Stimulated activated CD8-positive, alpha-beta memory T cell treated with anti-CD3 and anti-CD28 coated beads, Interleukin-4, amount 100 ng/mL, for 24 hours (primary cell): ENCODE measurements around the gene ABCF2.
A peak's percentile ranks its signal among the peaks of the same experiment; 100 is the strongest.

Source experiments
- DNase-seq: peaks from one replicate; pipeline ENCODE4 v3.0.0-alpha.2; 2020; ENCODE audit warnings: low read depth

ABCF2 gene

DNA sequence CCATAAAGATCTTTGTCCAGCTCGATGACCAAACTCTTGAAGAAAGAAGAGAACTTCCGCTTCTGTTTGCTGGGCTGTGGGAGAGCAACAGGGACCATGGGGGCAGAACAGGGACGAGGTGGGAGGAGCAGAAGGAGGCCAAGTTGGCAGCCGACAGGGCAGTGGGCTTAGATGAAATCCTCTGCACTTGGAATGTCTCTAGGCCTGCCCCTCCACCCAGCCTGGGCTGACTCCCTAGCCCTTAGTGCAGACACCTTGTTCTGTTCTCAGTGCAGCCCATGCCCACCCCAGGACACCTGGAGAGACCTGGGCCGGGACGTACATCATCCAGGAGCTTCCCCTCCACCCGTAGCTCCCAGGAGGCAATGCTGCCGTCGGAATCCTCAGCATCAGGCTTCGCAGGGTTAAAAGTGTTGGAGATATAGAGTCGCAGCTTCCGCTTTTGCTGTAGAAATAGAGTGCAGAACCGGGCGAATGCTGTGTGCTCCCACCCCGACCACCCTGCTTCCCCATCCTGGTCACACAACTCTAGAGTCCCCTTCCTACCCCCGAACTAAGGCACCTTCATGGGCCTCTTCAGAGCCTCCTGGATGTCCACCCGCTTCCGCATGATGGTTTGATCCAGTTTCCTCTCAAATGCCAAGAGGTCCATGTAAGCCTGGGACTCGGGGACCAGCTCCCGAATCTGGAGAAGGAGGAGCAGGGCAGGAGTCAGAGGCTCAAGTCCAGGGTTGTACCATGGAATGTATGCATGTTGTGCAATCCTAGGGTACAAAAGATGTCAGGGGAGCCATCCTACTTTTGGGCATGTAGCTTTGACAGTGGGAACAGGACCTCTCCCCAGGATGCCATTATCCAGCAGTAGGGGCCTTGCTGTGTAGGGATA lies 15.4 kb upstream of the ABCF2 start:
- DNase-seq, result no peak

DNA sequence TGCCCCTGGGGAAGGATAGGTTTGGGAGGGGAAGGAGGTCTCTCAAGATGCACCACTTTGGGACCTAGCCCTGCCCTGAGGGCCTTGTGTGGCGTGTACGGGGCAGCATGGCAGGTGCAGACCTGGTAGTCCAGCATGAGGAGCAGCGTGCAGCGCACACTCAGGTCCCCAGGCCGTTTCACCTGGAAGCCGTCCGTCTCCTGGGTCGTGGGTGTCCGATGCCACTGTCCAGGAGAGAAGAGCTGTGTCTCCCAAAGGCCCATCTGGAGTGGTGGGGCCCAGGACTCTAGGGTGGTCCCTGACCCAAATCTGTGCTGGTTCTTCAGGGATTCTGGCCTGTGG lies 14.7 kb upstream of the ABCF2 start:
- DNase-seq, result no peak

DNA sequence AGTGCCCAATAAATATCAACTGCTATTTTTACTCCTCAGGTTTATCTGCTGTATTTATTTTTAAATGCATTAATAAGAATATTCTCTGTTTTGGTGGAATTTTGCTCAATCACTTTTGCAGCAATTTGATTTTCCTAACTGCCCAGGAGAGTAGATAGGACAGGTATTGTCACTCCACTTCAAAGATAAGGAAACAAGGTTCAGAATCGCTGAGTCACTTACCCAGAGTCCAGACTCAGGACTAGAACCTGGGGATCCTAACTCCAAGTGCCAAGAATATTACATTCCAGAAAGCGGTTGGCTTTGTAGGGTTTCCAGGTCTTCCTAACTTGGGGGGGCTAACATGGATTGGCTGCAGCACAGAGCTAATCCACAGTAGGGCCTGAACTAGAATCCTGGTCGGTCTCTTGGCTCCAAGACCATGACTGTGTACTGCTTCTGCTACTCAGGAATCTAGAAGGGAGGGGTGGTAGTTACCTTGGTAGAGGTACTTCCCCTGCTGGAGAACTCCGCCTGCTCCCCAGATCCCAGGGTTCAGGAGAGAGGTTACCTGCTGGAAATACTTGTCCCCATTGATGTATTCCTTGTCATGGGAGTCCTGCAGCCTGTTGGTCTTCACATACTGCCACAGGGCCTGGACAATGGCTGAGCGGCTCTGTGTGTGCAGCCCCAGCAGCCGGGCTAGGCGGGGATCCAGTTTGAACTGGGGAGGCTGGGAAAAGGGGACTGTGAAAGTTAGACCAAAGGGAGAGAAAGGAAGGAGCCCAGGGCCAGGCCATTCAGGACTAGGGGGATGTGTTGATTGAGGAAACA lies 14.1 kb upstream of the ABCF2 start:
- no peak for DNase-seq

DNA sequence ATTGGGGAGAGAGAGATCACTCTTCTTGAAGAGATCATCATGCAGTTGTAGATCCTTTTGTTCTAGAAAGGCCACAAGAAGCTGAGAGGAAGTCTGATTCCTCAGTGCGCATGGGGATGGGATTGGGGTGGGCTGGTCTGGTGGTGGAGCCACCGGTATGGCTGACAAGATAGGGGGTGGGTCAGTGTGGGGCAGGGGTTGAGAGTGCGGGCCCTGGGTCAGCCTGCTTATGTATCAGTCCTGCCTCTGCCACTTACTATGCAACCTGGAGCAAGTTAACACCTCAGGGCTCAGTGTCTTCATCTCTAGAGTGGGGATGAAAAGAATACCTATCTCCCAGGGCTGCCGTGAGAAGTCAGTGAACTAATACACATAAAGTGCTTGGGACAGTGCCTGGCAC lies 13.5 kb upstream of the ABCF2 start:
- no peak for DNase-seq

DNA sequence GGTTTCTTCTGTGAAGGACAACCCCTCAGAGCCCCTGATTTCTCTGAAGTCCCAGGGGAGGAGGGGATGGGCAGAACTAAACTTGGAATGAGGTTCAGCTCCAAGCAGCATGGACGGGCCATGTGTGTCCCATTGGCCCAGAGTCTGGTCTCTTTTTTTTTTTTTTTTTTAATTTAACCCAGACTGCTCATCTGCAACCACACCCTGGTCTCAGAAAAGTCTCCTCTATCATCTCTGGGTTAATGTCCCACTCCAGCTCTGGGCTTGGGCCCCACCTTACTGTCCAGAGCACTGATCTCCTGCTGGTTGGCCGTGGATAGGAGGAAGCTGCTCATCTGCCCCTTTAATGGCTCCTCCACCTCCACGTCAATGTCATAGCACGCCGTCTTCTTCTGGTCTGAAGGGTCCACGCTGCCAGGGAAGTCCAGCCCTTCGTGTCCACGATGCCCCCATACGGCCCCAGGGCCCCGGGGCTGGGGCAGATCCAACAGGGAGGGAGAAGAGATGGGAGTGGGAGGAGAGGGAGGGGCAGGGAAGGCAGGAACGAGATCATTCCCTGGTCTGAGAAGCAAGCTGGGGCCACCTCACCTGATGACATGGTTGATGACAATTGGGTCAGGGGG lies 12.9 kb upstream of the ABCF2 start:
- no peak for DNase-seq

DNA sequence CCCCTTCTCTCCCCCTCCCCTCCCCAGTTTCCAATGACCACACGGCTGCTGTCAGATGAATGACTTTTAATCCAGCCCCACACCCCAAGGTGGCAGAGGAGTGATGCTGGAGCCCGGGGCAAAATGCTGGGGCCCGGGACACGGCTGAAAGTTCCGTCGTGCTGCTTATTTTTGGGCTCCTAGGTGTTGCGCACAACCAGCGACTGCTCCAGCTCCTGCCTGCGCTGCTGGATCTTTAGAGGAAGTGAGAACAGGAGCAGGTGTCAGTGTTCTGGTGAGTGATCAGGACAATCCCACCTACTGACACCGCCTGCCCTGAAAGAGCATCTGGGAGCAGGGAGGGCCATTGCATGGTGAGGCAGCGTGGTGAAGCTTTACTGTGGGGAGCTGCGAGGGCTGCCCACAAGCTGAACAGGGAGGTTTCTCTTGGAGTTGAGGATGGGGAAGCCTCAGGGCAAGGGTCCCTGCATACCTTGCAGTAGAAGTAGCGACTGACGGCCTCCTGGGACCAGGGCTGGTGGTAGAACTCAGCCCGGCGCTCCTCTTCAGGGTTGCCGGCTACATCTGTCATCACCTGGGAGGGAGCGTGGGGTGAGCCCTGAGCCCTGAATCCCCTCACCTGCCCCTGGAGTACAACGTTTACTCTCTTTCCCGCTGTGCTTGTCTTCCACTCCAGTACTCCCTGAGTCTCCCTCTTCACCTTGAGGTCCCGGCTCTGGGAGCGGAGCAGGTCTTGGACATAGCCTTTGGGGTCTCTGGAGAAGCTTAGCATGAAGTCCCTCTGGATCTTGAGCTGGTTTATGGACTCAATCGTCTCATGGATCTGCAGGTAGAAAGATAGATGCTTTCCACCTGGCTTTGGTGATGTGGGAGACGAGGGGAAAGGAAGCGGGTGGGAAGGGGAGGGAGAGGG lies 12.2 kb upstream of the ABCF2 start:
- no peak for DNase-seq

DNA sequence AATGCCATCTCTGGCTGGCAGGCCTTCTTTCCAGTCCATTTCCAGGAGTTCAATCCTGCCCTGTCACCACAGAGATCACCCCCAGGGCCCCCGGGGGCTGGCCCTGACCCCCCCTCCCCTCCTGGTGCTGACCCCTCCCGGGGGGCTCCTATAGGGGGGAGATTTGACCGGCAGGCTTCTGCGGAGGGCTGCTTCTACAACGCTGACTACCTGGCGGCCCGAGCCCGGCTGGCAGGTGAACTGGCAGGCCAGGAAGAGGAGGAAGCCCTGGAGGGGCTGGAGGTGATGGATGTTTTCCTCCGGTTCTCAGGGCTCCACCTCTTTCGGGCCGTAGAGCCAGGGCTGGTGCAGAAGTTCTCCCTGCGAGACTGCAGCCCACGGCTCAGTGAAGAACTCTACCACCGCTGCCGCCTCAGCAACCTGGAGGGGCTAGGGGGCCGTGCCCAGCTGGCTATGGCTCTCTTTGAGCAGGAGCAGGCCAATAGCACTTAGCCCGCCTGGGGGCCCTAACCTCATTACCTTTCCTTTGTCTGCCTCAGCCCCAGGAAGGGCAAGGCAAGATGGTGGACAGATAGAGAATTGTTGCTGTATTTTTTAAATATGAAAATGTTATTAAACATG lies 11.3 kb upstream of the ABCF2 start:
- no peak for DNase-seq

DNA sequence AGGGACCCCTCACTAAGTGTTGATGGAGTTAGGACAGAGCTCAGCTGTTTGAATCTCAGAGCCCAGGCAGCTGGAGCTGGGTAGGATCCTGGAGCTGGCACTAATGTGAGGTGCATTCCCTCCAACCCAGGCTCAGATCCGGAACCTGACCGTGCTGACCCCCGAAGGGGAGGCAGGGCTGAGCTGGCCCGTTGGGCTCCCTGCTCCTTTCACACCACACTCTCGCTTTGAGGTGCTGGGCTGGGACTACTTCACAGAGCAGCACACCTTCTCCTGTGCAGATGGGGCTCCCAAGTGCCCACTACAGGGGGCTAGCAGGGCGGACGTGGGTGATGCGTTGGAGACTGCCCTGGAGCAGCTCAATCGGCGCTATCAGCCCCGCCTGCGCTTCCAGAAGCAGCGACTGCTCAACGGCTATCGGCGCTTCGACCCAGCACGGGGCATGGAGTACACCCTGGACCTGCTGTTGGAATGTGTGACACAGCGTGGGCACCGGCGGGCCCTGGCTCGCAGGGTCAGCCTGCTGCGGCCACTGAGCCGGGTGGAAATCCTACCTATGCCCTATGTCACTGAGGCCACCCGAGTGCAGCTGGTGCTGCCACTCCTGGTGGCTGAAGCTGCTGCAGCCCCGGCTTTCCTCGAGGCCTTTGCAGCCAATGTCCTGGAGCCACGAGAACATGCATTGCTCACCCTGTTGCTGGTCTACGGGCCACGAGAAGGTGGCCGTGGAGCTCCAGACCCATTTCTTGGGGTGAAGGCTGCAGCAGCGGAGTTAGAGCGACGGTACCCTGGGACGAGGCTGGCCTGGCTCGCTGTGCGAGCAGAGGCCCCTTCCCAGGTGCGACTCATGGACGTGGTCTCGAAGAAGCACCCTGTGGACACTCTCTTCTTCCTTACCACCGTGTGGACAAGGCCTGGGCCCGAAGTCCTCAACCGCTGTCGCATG lies 10.5 kb upstream of the ABCF2 start:
- no peak for DNase-seq

DNA sequence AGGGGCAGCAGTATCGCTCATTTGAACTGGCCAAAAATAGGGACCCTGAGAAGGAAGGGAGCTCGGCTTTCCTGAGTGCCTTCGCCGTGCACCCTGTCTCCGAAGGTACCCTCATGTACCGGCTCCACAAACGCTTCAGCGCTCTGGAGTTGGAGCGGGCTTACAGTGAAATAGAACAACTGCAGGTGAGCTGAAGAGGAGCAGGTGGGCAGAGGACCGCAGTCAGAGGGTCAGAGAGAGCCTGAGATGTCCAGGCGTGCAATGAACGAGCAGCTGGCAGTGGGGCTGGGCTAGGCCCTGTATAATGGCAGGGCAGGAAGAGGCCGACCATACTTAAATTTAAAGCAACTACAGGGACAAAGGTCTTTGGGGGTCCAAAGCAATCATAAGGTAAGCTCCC lies 9.4 kb upstream of the ABCF2 start:
- DNase-seq, result no peak

DNA sequence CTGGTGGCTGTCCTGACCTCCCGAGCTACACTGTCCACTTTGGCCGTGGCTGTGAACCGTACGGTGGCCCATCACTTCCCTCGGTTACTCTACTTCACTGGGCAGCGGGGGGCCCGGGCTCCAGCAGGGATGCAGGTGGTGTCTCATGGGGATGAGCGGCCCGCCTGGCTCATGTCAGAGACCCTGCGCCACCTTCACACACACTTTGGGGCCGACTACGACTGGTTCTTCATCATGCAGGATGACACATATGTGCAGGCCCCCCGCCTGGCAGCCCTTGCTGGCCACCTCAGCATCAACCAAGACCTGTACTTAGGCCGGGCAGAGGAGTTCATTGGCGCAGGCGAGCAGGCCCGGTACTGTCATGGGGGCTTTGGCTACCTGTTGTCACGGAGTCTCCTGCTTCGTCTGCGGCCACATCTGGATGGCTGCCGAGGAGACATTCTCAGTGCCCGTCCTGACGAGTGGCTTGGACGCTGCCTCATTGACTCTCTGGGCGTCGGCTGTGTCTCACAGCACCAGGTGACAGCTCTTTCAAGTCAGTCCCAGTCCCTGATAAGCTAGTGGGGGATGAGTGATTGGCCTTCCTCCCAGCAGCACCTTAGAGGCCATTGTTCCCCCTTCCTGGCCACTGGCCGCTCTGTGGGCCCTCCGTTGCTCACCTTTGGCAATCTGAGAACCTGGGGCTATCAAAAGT lies 8.2 kb upstream of the ABCF2 start:
- DNase-seq, result no peak

DNA sequence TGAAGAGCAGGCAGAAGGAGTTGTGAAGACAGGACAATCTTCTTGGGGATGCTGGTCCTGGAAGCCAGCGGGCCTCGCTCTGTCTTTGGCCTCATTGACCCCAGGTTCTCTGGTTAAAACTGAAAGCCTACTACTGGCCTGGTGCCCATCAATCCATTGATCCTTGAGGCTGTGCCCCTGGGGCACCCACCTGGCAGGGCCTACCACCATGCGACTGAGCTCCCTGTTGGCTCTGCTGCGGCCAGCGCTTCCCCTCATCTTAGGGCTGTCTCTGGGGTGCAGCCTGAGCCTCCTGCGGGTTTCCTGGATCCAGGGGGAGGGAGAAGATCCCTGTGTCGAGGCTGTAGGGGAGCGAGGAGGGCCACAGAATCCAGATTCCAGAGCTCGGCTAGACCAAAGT lies 6.8 kb upstream of the ABCF2 start:
- no peak for DNase-seq

DNA sequence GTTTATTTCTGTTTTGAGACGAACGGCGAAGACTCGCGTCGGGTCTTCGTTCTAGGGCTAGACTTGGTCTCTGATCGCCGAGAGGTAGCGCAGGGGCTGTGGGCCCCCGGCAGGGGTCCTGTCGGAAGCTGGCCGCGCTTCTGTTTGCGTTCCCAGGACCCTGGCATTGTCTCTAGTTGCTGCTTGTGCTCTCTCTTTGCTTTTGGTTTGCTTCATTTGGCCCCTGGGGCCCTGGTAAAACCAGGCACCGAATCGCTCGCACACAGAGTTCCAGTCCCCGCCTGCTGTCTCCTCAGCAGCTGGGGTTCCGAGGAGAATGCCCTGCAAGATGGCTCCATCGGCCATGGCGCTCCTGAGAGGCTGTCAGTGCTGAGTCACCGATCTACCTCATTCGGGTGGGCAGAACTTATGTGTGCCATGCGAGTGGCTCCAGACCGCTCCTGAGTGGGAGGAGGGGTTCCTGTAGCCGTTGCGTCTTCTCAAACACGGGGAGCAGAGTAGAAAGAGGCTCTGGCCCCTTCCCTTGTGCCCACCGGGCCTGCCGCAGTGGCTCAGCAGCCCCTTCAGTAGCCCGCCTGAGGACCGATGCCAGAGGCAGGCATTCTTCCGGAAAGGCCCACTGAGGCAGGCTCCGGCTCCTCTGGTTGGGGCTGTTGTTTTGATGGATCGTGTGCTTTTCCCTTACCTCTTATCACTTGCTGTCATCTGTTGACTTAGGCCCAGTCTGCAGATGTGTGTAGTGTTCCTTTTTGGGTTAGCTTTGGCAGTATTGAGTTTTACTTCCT lies 6.1 kb upstream of the ABCF2 start:
- peak; percentile 64 for DNase-seq

DNA sequence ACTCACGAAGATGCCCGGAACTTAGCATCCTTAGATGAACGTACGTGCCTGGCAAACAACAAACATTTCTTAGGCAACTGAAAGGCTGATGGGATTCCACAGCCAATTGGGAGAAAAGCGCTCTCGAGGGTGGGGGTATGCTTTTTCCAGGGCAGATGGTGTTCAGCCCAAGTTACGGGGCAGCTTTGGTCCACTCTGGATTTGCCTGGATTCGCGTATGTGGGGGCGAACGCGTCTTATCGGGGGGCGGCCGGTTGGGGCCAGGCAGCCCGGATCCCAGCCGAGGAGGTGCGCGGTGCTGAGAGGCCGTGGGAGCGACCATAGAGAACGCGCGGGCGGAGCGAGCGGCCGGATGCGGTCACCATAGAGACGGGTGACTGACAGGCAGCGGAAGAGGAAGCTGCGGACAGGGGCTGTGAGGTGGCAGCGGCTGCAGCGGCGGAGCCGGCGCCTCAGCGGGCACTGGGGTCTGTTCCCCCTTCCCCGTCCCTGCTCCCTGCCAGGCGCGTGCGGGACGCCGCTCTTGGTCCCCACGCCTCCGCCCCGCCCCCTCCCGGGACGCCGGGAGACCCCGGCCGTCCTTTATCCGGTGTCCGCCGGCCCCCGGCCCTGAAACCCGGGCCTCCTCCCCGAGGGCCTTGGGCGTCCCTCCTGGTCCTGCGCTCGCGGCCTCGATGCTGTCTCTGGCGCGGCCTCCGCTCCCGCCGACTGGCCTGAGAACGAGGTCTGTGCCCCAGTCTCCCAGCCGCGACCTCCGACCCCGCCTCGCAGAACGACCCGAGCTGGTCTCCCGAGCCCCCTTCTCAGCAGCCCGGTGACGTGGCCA lies 5.3 kb upstream of the ABCF2 start, which contains the start of gene CHPF2:
Gene CHPF2, plus strand, starts transcription at position 393 of the 826 bp plus-strand sequence. CDS start 1,529 bp downstream, outside the sequence.
- DNase-seq, result peak; percentile 88

DNA sequence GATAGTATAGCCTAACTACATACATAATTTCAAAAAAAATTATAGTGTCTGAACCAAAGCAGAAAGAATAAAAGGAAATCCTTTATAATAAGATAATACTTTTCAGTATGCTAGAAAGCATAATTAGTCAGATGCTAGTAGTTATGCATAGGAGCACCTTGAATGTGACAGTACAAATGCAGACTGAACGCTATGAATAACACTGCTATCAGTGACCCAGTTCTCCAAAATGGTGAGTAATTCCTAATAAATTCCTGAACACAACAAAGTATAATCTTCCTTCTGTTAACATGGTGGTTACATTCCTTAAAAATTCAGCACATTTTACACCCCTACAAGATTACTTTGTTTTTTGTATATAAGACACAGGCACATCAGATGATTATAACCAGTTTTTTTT lies 4.1 kb upstream of the ABCF2 start:
- no peak for DNase-seq

DNA sequence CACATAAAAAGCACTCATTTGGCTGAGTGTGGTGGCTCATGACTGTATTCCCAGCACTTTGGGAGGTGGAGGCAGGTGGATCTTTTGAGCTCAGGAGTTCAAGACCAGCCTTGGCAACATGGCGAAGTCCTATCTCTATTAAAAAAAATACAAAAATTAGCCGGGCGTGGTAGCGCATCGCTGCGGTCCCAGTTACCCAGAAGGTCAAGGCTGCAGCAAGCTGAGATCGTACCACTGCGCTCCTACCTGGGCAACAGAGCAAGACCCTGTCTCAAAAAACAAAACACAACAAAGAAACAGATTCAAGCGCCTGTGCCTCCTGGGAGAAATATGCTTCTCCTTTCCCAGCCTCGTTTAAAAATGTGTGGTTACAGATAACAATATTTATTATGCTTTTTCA lies 2.2 kb upstream of the ABCF2 start:
- DNase-seq, result no peak

DNA sequence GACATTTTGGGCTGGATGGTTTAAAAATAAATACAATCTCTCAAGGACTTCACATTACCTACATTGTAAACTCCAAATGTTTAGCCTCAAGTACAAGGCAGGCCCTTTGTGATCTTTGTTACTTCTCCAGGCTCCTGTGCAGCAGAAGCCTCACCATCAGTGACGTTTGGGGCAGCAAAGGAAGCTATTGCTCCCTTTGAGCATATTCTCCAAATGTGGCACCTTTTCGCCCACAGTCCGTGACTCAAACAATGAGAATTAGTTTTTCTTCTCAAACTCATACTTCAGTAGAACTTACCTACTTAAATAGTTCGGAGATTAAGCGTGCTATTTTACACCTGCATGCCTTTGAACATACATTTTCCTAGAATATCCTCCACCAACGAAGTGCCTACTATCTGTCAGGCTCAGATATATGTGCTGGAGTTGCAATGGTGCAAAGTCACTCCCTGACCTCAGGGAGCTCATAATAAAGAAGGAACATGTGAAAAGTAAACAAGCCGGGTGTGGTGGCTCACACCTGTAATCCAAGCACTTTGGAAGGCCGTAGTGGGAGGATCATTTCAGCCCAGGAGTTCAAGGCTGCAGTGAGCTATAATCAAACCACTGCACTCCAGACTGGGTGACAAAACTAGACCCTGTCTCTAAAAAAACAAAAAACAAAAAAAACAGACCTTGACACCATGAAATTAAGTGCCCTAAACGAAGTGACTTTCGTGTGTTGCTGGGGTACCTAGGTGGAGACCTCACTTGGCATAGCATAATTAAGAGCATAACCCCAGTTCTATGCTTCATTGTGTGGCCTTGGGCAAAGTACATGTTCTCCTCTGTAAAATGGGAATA lies 1.2 kb upstream of the ABCF2 start:
- no peak for DNase-seq

DNA sequence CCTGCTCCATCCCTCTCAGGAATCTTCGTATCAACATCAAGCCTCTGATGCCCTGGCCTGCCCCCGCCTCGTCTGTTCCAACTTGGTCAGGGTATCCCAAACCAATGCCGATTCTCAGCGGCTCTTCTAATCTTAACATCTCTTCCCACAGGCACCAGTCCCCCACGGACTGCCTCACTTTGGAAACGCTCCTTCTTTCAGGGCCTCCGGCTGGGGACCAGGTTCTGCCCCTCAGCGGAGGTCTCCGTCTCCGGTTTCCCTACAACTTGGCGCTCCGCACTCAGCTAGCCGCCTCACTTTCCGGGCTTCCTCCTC lies 488 bp downstream of the ABCF2 start:
- DNase-seq, result no peak
